ENCODE data around the gene AP5Z1. TPM values are rescaled to one million over a fixed set of nuclear protein-coding genes. Genes with fewer than 3 reads are reported as not detected.

Gene AP5Z1
- total RNA-seq, 4 donors from 2014 or later, result 25.7 to 37.3 (median 31.5) TPM

GRCh38 chr7:4820405-4820966, 45.1 kb downstream of the AP5Z1 start:
- Histone ChIP-seq H3K27me3 (peaks cover 0 to 13% (median 0%) of the 10 kb centered on the region in 4 donors), H3K9me3 (no peaks in the 10 kb centered on the region), H3K4me3 (no peak overlapping the region), H3K36me3 (peaks cover 0 to 16% (median 2%) of the 10 kb centered on the region in 4 donors), H3K4me1 (peaks cover 6 to 12% (median 10%) of the 10 kb centered on the region in 4 donors), H3K27ac (replicated peaks in 1 of 4) (peak overlapping the region in 2 of 4 donors; percentile 7 to 30)
- intact Hi-C loops (cut with DNase I), result no loop called here
- TF ChIP-seq POLR2A (IDR thresholded peaks at IDR 0.05; ENCODE audit: low read depth) (no peak), POLR2AphosphoS5 (IDR thresholded peaks at IDR 0.05) (no peak), EP300 (IDR thresholded peaks at IDR 0.05) (no peak), CTCF (IDR thresholded peaks at IDR 0.05) (no peak)
- 65% methylated on average over 10 of the region's 19 CpGs for WGBS
- no peak for DNase-seq (ENCODE audit: extremely low spot score)

GRCh38 chr7:4820967-4821471, 45.6 kb downstream of the AP5Z1 start:
- no peak overlapping the region for H3K27ac ChIP-seq (replicated peaks in 1 of 4)
- peaks cover 6 to 12% (median 10%) of the 10 kb centered on the region in 4 donors for H3K4me1 ChIP-seq
- WGBS, result 88% methylated on average over 10 of the region's 20 CpGs
- no peak for TF ChIP-seq POLR2AphosphoS5 (IDR thresholded peaks at IDR 0.05)
- no peak for TF ChIP-seq EP300 (IDR thresholded peaks at IDR 0.05)
- TF ChIP-seq POLR2A (IDR thresholded peaks at IDR 0.05; ENCODE audit: low read depth), result no peak
- peaks cover 0 to 9% (median 0%) of the 10 kb centered on the region in 4 donors for H3K27me3 ChIP-seq
- intact Hi-C loops (cut with DNase I), result no loop called here
- no peak for DNase-seq (ENCODE audit: extremely low spot score)
- no peaks in the 10 kb centered on the region for H3K9me3 ChIP-seq
- H3K4me3 ChIP-seq, result no peak overlapping the region
- H3K36me3 ChIP-seq, result peaks cover 0 to 10% (median 2%) of the 10 kb centered on the region in 4 donors

GRCh38 chr7:4822677-4823076, 47.3 kb downstream of the AP5Z1 start:
- TF ChIP-seq POLR2AphosphoS5 (IDR thresholded peaks at IDR 0.05) (no peak), EP300 (IDR thresholded peaks at IDR 0.05) (no peak), POLR2A (IDR thresholded peaks at IDR 0.05; ENCODE audit: low read depth) (no peak), CTCF (IDR thresholded peaks at IDR 0.05) (no peak)
- DNase-seq (ENCODE audit: extremely low spot score), result no peak
- 87% methylated on average over 9 of the region's 9 CpGs for WGBS
- peaks cover 6 to 12% (median 10%) of the 10 kb centered on the region in 4 donors for H3K4me1 ChIP-seq
- H3K9me3 ChIP-seq, result no peaks in the 10 kb centered on the region
- intact Hi-C loops (cut with DNase I), result no loop called here
- peaks cover 0 to 3% (median 0%) of the 10 kb centered on the region in 4 donors for H3K36me3 ChIP-seq
- peaks cover 0 to 9% (median 0%) of the 10 kb centered on the region in 4 donors for H3K27me3 ChIP-seq
- H3K27ac ChIP-seq (replicated peaks in 1 of 4), result no peak overlapping the region
- no peak overlapping the region for H3K4me3 ChIP-seq

- 86% methylated on average over 14 of the region's 14 CpGs for WGBS
- no peak overlapping the region for H3K4me3 ChIP-seq
- no peaks in the 10 kb centered on the region for H3K9me3 ChIP-seq
- intact Hi-C loops (cut with DNase I), result no loop called here
- TF ChIP-seq POLR2A (IDR thresholded peaks at IDR 0.05; ENCODE audit: low read depth) (no peak), POLR2AphosphoS5 (IDR thresholded peaks at IDR 0.05) (no peak), CTCF (IDR thresholded peaks at IDR 0.05) (no peak), EP300 (IDR thresholded peaks at IDR 0.05) (no peak)
- DNase-seq (ENCODE audit: extremely low spot score), result no peak
- H3K36me3 ChIP-seq, result peaks cover 0 to 3% (median 0%) of the 10 kb centered on the region in 4 donors
- H3K27ac ChIP-seq (replicated peaks in 1 of 4), result no peak overlapping the region
- peaks cover 0 to 9% (median 0%) of the 10 kb centered on the region in 4 donors for H3K27me3 ChIP-seq
- H3K4me1 ChIP-seq, result peaks cover 6 to 12% (median 10%) of the 10 kb centered on the region in 4 donors
Observed at GRCh38 chr7:4823441-4824119, 48.2 kb downstream of the AP5Z1 start.

- intact Hi-C loops (cut with DNase I), result no loop called here
- peaks cover 0 to 9% (median 0%) of the 10 kb centered on the region in 4 donors for H3K27me3 ChIP-seq
- H3K4me1 ChIP-seq, result peaks cover 6 to 12% (median 10%) of the 10 kb centered on the region in 4 donors
- no peak for DNase-seq (ENCODE audit: extremely low spot score)
- no peak overlapping the region for H3K4me3 ChIP-seq
- TF ChIP-seq POLR2A (IDR thresholded peaks at IDR 0.05; ENCODE audit: low read depth) (no peak), CTCF (IDR thresholded peaks at IDR 0.05) (no peak), POLR2AphosphoS5 (IDR thresholded peaks at IDR 0.05) (no peak)
- WGBS, result 96% methylated on average over 8 of the region's 20 CpGs
- H3K27ac ChIP-seq (replicated peaks in 1 of 4), result no peak overlapping the region
- H3K9me3 ChIP-seq, result no peaks in the 10 kb centered on the region
- H3K36me3 ChIP-seq, result peaks cover 0 to 3% (median 0%) of the 10 kb centered on the region in 4 donors
Observed at GRCh38 chr7:4824120-4824775, 48.8 kb downstream of the AP5Z1 start.

All from esophagus muscularis mucosa (tissue), 4 donors.